Posterior cingulate gyrus (tissue), 11 donors: ENCODE measurements around the gene MPC1.
"Not testable (repeated sequence)": the region's sequence is repeated elsewhere in the genome, so short reads cannot be mapped to it uniquely, and the experiment has no call there.

ENCODE experiments used
- DNase-seq, 10 donors: peaks; one replicate each; pipeline versions ENCODE4 v3.0.0 to v3.0.0-alpha.2; 2020 to 2021; ENCODE audit warnings: mixed read lengths in 3 of 10
- intact Hi-C: fragments of 100-400 bp; cut with DNase I; formaldehyde crosslinking; loops from one replicate; pipeline ENCODE4 v1.15.1; 2023

MPC1 gene

DNA sequence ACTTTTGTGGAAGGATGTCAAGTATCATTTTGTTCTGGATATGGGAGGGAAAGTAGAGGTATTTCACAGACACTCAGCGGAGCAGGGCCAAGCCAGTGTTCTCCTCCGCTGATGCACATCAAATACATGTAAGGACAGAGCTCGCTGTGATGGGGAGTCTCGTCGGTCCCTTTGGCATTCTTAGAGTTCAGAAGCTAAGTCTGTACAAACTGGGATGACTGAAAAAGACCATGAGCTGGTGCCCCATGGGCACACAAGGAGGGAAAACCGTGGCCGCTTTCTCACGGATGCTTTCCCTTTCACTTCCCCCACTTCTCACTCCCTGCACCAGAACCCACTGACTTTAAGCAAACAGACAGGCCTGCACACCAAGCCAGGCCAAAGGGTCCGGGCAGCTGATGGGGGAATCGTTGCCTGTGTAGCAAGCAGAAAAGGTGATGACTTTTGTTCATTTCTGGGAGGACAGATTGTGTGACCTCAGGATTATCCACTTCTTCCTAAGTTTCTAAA is 27.7 kb upstream of the MPC1 start:
- intact Hi-C loops, result no loop called here
- DNase-seq, result peak in 2 of 10 donors; percentile 20 to 28

DNA sequence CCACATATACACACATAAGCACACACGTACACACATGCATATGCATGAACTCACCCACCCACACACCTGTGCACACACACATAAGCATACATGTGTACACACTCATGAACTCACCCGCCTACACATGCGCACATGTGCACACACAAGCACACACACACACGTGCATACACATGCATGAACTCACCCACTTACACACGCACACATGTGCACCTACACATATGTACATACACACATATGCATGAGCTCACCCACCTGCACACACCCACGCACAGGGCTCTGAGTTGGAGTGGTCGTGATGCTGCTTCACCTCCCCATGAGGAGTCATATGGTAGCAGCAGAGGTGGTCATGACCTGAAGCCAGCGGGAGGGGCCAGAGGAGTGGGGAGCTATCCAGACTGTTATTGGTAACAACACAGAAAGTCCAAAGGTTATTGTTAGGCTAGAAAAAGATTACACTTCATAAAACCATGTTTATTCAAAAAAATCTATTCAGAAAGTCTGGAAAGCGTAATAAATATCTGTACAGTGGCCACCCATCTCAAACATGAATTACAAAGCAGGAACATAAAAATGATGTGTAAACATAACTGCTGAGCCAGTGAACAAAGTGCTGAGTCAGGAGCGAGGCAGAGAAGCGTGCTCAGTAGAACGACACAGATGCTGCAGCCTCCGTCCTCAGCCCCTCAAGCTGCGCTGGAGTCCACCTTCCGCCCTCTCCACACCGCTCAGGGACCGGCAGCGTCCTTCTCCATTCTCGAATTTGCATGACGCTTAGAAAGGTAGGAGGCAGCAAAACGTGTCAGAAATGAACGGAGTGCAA is 26.4 kb upstream of the MPC1 start:
- intact Hi-C loops, result no loop called here

DNA sequence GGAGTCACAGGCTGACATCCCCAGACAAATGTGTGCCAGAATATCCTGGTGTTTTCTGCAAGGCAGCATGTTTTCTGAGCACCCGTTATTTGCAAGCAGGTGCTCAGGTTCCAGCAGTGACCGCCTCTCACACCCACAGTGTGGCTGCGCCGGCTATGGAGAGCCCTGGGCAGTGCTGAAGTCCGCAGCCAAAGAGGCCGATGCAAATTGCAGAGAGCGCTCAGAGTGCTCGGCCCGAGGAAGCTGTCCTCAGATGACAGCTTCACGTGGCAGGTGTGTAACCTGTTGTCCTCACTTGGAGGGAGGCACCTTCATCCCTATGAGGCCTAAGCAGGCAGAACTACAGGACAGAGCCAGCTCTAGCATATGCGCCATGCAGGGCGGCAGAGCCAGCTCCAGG is 23.5 kb upstream of the MPC1 start:
- peak in 2 of 10 donors; percentile 31 to 57 for DNase-seq
- intact Hi-C loops, result no loop called here

More for the DNA sequence above, 26.4 kb upstream of the MPC1 start:
- peak in 2 of 10 donors; percentile 65 to 80 for DNase-seq

DNA sequence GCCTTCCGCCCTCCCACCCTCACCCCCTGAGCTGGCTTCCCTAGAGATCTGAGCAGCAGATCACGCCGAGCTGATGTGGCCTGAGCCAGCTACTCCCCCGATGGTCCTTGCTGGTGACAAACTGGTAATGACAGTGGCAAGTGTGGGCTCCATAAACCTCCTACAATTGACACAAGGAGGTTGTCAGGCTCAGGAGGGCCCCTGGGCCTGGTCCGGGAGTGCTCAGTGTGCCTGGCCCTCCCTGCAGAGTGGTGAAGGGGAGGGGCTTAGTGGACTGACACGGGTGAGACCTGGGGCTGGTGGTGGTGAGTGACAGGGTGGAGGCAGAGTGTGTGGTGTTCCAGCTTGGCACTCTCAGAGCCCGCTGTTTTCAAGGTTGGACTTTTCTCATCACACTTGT is 22.6 kb upstream of the MPC1 start:
- intact Hi-C loops, result no loop called here
- DNase-seq, result peak in 1 of 10 donors; percentile 25

DNA sequence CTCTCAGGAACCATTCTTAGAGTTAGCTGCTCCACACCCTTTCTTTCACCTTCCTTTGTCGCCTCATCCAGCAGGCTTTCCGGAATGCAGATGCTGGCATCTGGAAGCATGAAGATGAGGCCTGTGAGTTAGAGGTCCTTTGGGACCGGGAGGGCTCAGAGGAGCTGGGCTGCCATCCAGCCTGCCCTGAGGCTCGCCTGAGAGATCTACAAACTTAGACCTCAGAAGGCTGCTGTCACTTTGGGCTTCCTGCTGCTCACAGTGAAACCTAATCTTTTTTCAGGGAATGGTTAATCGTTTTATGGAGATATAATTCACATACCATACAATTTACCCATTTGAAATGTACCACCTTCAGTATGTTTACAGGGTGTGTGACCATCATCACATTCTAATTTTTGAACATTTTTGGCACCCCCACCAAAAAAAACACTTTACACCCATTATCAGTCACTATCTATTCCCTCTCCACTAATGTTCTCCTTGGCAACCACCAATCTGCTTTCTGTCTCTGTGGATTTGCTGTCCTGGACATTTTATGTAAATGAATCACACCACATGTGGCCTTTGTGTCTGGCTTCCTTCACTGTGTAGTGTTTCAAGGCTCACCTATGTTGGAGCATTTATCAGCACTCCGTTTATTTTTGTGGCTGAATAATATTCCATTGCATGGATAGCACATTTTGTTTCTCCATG is 20.0 kb upstream of the MPC1 start:
- intact Hi-C loops, result no loop called here
- no peak for DNase-seq

DNA sequence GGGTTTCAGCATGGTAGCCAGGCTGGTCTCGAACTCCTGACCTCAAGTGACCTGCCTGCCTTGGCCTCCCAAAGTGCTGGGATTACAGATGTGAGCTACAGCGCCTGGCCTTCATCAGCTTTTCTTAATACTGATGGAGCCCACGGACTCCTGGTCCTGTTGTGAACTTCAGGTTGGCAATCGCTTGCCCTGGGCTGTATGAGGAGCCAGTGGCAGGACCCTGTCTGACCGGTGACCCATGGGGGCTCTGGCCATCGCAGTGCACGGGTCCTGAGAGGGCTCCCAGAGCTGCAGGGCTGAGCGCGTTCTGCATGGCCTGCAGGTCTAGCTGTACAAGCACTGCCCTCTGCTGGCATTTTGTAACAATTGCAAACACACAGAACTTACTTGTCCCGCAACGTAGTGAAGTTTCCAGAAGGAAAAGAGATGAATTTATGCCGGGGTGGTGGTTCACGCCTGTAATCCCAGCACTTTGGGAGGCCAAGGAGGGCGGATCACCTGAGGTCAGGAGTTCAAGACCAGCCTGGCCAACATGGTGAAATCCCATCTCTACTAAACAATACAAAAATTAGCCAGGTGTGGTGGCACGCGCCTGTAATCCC is 18.0 kb upstream of the MPC1 start:
- intact Hi-C loops, result loop anchor here (1.0 to 2.0 kb wide), 3 partner anchors 92 to 244 kb away; partner anchors contain the start of gene PRR18
- DNase-seq, result peak in 7 of 10 donors; percentile 59 to 93 (median 67)

DNA sequence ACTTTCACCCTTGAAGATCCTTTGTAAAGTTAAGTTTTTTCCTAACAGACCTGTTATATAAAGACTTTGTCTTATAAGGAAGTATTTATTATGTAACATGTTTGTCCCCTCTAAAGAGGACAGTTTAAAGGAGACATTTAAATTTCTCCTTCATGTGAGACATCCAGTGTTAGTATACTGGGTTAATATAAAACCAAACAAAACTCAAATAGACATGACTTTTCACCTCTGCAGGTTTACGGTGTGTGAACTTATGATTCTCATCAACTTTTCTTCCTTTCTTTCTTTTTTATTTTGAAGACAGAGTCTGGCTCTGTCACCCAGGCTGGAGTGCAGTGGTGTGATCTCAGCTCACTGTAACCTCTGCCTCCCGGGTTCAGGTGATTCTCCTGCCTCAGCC is 17.4 kb upstream of the MPC1 start:
- intact Hi-C loops, result loop anchor here (1.0 to 2.0 kb wide), 3 partner anchors 91 to 243 kb away; partner anchors contain the start of gene PRR18

DNA sequence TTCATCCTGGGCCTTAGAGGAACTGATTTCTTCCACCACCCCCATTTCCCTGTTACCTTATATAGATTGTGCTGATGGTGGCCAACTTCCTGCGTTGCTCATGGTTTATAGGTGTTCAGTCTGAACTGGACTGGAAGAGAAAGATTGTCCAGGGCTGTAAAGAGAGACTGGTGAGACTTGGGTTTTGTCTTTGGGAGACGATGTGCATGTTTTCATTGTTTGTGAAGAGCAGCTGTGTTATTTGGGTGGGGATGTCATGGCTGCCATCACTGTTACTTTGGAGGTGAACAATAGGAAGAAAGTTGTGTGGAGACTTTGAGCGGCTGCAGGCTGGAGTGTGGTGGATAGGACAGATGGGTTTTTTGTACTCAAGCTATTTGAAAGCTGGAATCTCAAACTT is 15.6 kb upstream of the MPC1 start:
- DNase-seq, result no peak
- intact Hi-C loops, result no loop called here

More for the DNA sequence above, 17.4 kb upstream of the MPC1 start:
- no peak for DNase-seq

DNA sequence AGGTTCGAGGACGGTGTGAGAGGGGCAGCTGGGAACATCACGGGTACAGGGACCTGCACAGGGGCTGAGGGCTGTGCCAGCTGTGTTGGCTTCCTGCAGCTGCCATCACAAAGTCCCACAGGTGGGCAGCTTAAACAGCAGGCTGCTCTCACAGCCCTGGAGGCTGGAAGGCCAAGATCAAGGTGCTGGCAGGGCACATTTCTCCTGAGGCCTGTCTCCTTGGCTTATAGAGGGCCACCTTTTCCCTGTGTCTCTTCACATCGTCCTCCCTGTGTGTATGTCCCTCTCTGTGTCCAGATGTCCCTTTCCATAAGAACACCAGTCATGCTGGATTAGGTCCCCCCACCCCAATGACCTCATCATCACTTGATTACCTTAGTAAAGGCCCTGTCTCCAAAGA is 15.1 kb upstream of the MPC1 start:
- intact Hi-C loops, result no loop called here
- DNase-seq, result no peak

DNA sequence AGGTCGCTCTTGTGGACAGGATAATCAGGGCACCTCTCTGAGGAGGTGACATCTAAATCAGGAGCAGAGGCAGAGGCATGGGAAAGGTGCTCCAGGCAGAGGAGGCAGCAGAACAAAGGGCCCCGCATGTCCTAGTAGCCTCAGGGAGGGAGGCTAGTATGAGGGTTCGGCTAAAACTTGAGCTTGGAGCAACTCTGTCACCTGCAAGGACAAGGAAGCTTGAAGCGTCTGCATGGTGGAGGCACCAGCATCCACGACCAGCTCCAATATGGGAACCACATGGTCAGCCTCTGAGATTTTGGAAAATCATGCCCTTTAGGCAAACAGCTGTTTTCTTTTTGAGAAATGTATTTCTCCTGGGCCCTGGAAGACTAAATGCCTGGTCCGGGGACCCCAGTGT is 13.0 kb upstream of the MPC1 start:
- intact Hi-C loops, result no loop called here

DNA sequence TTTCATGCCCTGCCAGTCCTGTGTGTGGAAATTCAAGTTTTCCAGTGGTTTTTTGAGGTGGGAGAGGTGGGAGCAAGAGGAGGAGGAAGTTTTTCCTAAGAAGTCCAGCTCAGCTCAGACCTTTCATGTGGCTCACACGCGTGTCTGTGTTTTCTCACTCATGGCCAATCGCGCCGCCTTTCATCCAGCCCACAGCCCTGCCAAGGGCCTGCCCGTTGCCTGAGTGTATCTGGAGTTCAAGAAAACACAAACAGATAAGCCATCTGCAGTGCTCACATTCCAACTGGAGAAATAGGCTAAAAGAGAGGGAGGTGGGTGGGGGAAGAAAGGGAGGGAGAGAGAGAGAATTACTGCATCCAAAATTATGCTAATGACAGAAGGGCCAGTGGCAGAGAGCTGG is 12.6 kb upstream of the MPC1 start:
- intact Hi-C loops, result no loop called here
- no peak for DNase-seq

More for the DNA sequence above, 13.0 kb upstream of the MPC1 start:
- DNase-seq, result no peak

DNA sequence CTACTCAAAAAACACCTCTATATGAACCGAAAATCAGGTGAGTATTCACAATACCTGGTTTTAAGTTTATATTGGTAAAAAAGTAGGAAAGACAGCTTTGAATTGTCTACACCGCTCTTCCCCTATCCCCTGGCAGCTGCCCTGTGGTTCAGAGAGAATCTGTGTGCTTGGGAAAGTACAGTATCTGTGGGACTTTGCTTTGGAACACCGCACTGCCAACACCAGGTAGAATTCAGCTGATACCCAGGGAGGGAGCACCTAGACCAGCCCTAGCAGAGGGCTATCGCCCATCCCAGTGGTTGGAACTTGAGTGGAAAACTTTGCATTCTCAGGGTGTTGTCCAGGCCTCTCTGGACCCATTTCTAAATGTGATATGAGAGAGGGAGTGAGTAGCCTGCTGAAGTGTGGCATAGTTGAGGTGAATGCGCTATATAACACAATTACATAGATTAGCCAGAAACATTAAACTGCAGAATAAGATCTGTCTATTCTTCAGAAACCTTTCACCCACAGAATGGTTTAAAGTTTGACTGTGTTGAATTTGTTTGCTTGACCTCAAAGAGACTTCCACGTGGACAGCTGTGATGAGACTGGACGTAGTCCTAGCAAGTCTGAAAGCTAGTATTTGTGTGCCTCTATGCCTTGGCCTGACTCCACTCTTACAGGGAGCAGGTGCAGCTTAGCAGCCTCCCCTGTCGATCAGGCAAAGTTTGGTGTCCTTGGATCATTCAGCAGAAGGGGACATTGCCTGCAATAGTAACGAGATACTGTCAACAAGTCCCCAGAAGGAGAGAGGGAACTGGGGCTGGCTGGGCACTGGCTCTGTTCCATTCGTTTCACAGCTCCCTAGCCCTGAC is 11.5 kb upstream of the MPC1 start:
- no peak for DNase-seq
- intact Hi-C loops, result no loop called here

DNA sequence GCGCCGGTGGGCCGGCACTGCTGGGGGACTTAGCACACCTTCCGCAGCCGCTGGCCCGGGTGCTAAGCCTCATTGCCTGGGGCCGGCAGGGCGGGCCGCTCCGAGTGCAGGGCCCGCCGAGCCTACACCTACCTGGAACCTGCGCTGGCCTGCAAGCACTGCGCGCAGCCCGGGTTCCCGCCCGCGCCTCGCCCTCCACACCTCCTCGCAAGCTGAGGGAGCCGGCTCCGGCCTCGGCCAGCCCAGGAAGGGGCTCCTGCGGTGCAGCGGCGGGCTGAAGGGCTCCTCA is 10.7 kb upstream of the MPC1 start:
- intact Hi-C loops, result no loop called here
- DNase-seq, result no peak

DNA sequence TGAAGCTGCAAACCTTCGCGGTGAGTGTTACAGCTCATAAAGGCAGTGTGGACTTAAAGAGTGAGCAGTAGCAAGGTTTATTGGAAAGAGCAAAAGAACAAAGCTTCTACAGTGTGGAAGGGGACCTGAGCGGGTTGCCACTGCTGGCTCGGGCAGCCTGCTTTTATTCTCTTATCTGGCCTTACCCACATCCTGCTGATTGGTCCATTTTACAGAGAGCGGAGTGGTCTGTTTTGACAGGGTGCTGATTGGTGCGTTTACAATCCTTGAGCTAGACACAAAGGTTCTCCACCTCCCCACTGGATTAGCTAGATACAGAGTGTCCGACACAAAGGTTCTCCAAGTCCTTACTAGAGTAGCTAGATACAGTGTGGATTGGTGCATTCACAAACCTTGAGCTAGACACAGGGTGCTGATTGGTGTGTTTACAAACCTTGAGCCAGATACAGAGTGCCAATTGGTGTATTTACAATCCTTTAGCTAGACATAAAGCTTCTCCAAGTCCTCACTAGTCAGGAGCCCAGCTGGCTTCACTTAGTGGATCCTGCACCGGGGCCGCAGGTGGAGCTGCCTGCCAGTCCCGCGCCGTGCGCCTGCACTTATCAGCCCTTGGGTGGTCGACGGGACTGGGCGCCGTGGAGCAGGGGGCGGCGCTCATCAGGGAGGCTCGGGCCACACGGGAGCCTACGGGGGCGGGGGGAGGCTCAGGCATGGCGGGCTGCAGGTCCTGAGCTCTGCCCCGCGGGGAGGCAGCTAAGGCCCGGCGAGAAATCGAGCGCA is 10.2 kb upstream of the MPC1 start:
- DNase-seq, intact Hi-C loops: not testable (repeated sequence)

DNA sequence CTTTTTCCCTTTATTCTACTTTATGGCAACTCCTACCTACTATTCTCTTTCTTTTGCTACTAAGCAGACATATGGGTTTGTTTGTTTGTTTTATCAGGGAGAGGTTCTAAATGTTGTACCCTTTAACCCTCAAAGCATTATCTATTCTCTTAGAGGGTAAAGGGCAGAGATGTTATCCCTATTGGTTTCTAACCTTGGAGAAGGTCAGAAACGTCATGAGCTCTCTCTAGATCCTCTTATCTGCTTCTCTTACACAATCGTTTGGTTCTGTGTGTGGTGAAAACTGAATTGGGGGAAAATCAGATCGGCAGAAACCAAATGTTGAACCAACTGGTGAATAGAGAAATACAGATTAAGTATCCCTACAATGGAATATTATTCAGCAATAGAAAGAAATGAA is 6.4 kb upstream of the MPC1 start:
- intact Hi-C loops, result no loop called here
- DNase-seq, result no peak

DNA sequence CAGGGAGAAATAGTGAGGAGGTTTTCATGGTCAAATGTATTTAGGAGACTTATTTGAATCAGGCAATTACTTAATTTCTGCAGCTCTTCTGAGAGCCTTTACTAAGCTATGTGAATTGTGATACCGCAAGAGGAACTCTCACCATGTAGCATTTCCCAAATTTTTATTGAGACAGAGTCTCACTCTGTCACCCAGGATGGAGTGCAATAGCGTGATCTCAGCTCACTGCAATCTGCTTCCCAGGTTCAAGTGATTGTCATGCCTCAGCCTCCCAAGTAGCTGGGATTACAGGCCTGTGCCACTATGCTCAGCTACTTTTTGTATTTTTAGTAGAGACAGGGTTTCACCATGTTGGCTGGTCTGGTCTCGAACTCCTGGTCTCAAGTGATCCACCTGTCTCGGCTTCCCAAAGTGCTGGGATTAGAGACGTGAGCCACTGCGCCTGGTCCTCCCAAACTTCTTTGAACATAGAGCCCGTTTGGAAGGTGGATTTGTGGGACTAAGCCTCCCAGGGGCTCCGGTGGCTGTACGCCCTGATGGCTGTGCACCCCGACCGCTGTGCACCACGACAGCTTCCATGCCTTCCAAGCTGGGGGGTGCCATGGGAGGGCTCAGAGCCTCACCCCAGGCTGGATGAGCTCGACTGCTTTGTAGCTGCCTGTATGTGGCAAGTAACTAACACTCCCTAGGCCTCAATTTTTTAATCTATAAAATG is 5.7 kb upstream of the MPC1 start:
- peak in 1 of 10 donors; percentile 41 for DNase-seq
- intact Hi-C loops, result no loop called here

DNA sequence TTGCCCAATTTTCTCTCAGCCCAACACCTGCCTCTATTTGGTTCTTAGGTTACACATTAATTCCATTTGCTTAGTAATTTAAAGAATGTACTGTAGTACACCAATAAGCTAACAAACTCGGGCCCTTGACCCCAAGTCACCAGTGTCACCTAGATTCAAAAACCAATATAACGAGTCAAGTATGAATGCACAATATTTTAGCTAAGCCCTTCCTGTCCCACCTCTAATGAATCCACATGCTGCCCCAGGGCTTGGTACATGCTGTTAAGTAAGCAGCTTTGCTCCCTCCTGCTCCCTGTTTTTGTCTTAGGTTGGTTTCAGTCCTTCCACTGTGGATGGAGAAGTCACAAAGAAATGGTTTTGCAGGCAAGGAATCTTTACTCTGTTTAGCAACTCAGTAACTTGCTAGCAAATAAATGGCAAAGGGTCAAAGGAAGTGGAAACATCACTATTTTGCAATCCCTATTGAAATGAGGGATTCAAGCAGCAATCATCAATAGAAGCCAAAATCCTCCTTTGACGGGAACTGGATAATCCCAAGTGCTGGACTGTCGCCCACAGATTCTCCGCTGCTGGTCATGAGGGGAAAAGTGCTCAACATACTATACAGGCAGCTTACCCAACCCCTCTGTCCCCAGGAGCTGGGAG is 5.0 kb upstream of the MPC1 start:
- intact Hi-C loops, result no loop called here

DNA sequence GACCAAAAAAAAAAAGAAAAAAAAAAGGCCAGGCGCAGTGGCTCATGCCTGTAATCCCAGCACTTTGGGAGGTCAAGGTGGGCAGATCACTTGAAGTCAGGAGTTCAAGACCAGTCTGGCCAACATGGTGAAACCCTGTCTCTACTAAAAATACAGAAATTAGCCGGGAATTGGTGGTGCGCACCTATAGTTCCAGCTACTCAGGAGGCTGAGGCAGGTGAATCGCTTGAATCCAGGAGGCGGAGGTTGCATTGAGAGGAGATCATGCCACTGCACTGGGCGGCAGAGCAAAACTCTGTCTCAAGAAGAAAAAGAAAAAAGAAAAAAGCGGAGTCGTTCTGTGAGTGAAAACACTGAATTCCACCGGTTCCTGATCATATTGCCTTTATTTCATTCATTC is 4.4 kb upstream of the MPC1 start:
- peak in 1 of 10 donors; percentile 22 for DNase-seq
- intact Hi-C loops, result not testable (repeated sequence)

More for the DNA sequence above, 5.0 kb upstream of the MPC1 start:
- DNase-seq, result no peak
